ENCODE data around the gene EML6.

The EML6 gene

GRCh38 chr2:54806975-54807374, 83.5 kb downstream of the EML6 start:
- in situ Hi-C loops (cut with HindIII; ENCODE audit: low pct_ligation_motif_present, low sequenced_read_pairs), result no loop called here
- Histone ChIP-seq H3K27me3 (replicated peaks) (no peaks in the 10 kb centered on the region), H3K4me3 (ENCODE audit: low read depth, low read length) (no peak overlapping the region), H3K27ac (no peak overlapping the region), H3K36me3 (replicated peaks) (no peaks in the 10 kb centered on the region)
- TF ChIP-seq CTCF (IDR thresholded peaks at IDR 0.05; ENCODE audit: low read depth, low read length, missing control alignments), result no peak
- no peak for DNase-seq

GRCh38 chr2:54808661-54809060, 85.2 kb downstream of the EML6 start:
- no peak overlapping the region for H3K27ac ChIP-seq
- TF ChIP-seq CTCF (IDR thresholded peaks at IDR 0.05; ENCODE audit: low read depth, low read length, missing control alignments), result no peak
- in situ Hi-C loops (cut with HindIII; ENCODE audit: low pct_ligation_motif_present, low sequenced_read_pairs), result no loop called here
- H3K4me3 ChIP-seq (ENCODE audit: low read depth, low read length), result no peak overlapping the region
- DNase-seq, result no peak
- no peaks in the 10 kb centered on the region for H3K36me3 ChIP-seq (replicated peaks)
- no peaks in the 10 kb centered on the region for H3K27me3 ChIP-seq (replicated peaks)

- Histone ChIP-seq H3K36me3 (replicated peaks) (no peaks in the 10 kb centered on the region), H3K27ac (no peak overlapping the region), H3K4me3 (ENCODE audit: low read depth, low read length) (no peak overlapping the region), H3K27me3 (replicated peaks) (no peaks in the 10 kb centered on the region)
- no peak for TF ChIP-seq CTCF (IDR thresholded peaks at IDR 0.05; ENCODE audit: low read depth, low read length, missing control alignments)
- peak; percentile 32 for DNase-seq
- in situ Hi-C loops (cut with HindIII; ENCODE audit: low pct_ligation_motif_present, low sequenced_read_pairs), result no loop called here
Measured at GRCh38 chr2:54809819-54810218, 86.4 kb downstream of the EML6 start.

- in situ Hi-C loops (cut with HindIII; ENCODE audit: low pct_ligation_motif_present, low sequenced_read_pairs), result no loop called here
- no peak overlapping the region for H3K4me3 ChIP-seq (ENCODE audit: low read depth, low read length)
- no peak for DNase-seq
- H3K27ac ChIP-seq, result no peak overlapping the region
- no peak for TF ChIP-seq CTCF (IDR thresholded peaks at IDR 0.05; ENCODE audit: low read depth, low read length, missing control alignments)
- no peaks in the 10 kb centered on the region for H3K36me3 ChIP-seq (replicated peaks)
- H3K27me3 ChIP-seq (replicated peaks), result no peaks in the 10 kb centered on the region
Measured at GRCh38 chr2:54810246-54810645, 86.8 kb downstream of the EML6 start.

GRCh38 chr2:54813584-54813983, 90.1 kb downstream of the EML6 start:
- DNase-seq, result no peak
- Histone ChIP-seq H3K4me3 (ENCODE audit: low read depth, low read length) (no peak overlapping the region), H3K36me3 (replicated peaks) (no peaks in the 10 kb centered on the region), H3K27ac (no peak overlapping the region), H3K27me3 (replicated peaks) (no peaks in the 10 kb centered on the region)
- in situ Hi-C loops (cut with HindIII; ENCODE audit: low pct_ligation_motif_present, low sequenced_read_pairs), result no loop called here
- TF ChIP-seq CTCF (IDR thresholded peaks at IDR 0.05; ENCODE audit: low read depth, low read length, missing control alignments), result no peak

GRCh38 chr2:54814389-54815147, 91.1 kb downstream of the EML6 start:
- no peak overlapping the region for H3K4me3 ChIP-seq (ENCODE audit: low read depth, low read length)
- no peak for TF ChIP-seq CTCF (IDR thresholded peaks at IDR 0.05; ENCODE audit: low read depth, low read length, missing control alignments)
- H3K27me3 ChIP-seq (replicated peaks), result no peaks in the 10 kb centered on the region
- no peak overlapping the region for H3K27ac ChIP-seq
- DNase-seq, result no peak
- no peaks in the 10 kb centered on the region for H3K36me3 ChIP-seq (replicated peaks)
- in situ Hi-C loops (cut with HindIII; ENCODE audit: low pct_ligation_motif_present, low sequenced_read_pairs), result no loop called here
